ENCODE measurements around the gene EXTL1.

The EXTL1 gene

DNA sequence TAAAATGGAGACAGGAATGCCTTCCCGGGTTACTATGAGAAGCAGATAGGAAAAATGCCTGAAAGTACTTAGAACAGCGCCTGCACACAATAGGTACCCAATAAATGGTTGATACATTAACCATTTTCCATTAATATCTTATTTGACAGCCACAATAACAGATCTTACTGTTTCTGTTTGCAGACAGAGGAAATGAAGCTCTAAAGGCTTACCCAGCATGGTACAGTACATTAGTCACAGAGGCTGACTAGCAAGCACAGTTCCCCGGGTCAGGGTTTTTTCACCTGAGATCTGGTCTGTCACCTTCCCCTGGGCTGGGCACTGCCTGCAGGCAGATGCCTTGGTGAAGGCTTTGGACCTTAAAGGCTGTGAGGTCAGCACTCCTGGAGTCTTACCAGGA lies 43.0 kb downstream of the EXTL1 start:
- Mint-ChIP-seq H3K4me3 (no peak overlapping the region), H3K9me3 (no peaks in the 10 kb centered on the region), H3K27me3 (peaks cover 3% of the 10 kb centered on the region)

GRCh38 chr1:26066160-26066559 lies 44.6 kb downstream of the EXTL1 start:
- H3K9me3 Mint-ChIP-seq = no peaks in the 10 kb centered on the region

More for the DNA sequence above, 43.0 kb downstream of the EXTL1 start:
- no peaks in the 10 kb centered on the region for H3K36me3 Mint-ChIP-seq
- H3K4me1 Mint-ChIP-seq = no peaks in the 10 kb centered on the region
- H3K27ac Mint-ChIP-seq = no peak overlapping the region

GRCh38 chr1:26066857-26067256 lies 45.3 kb downstream of the EXTL1 start:
- H3K4me1 Mint-ChIP-seq = no peaks in the 10 kb centered on the region
- no peaks in the 10 kb centered on the region for H3K27me3 Mint-ChIP-seq
- H3K27ac Mint-ChIP-seq = no peak overlapping the region
- H3K9me3 Mint-ChIP-seq = no peaks in the 10 kb centered on the region
- no peak overlapping the region for H3K4me3 Mint-ChIP-seq
- H3K36me3 Mint-ChIP-seq = no peaks in the 10 kb centered on the region

More at GRCh38 chr1:26066160-26066559, 44.6 kb downstream of the EXTL1 start:
- no peaks in the 10 kb centered on the region for H3K4me1 Mint-ChIP-seq
- no peaks in the 10 kb centered on the region for H3K36me3 Mint-ChIP-seq
- H3K4me3 Mint-ChIP-seq = no peak overlapping the region
- no peaks in the 10 kb centered on the region for H3K27me3 Mint-ChIP-seq
- no peak overlapping the region for H3K27ac Mint-ChIP-seq

DNA sequence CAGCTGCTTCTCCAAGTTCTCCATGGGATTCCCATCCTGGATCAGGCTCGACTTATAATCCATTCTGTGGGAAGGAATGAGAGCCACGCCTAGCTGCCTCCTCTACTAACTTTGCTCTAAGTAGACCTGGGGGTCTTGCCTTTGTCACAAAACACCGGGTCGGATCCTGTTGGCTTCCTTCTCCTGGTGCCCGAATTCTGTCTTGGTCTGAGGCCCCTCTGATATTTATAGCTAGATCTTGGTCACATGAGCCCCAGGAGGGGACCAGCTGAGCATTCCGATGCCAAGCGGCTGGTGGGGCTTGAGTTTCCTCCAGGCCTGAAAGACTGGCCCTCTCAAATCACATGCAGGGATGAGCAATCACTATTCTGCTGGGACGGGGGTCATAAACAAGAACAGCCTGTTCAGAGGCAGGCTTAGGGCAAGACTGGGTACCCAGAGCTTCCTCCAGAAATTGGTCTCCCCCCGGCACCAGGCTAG lies 45.9 kb downstream of the EXTL1 start, which contains the start of gene TRIM63:
Gene TRIM63, minus strand, starts transcription at position 199 of the 480 bp plus-strand sequence. Its CDS starts 136 bp downstream, at position 63.
- Mint-ChIP-seq H3K9me3 (no peaks in the 10 kb centered on the region), H3K4me3 (no peak within 1 kb of the TSS), H3K27me3 (no peaks in the 10 kb centered on the region), H3K36me3 (no peaks in the 10 kb centered on the region), H3K27ac (no peak within 1 kb of the TSS), H3K4me1 (no peaks in the 10 kb centered on the region)

GRCh38 chr1:26069941-26070295 lies 48.3 kb downstream of the EXTL1 start:
- no peaks in the 10 kb centered on the region for H3K4me1 Mint-ChIP-seq
- no peak overlapping the region for H3K27ac Mint-ChIP-seq
- H3K27me3 Mint-ChIP-seq = no peaks in the 10 kb centered on the region
- no peaks in the 10 kb centered on the region for H3K9me3 Mint-ChIP-seq
- no peaks in the 10 kb centered on the region for H3K36me3 Mint-ChIP-seq
- no peak overlapping the region for H3K4me3 Mint-ChIP-seq

DNA sequence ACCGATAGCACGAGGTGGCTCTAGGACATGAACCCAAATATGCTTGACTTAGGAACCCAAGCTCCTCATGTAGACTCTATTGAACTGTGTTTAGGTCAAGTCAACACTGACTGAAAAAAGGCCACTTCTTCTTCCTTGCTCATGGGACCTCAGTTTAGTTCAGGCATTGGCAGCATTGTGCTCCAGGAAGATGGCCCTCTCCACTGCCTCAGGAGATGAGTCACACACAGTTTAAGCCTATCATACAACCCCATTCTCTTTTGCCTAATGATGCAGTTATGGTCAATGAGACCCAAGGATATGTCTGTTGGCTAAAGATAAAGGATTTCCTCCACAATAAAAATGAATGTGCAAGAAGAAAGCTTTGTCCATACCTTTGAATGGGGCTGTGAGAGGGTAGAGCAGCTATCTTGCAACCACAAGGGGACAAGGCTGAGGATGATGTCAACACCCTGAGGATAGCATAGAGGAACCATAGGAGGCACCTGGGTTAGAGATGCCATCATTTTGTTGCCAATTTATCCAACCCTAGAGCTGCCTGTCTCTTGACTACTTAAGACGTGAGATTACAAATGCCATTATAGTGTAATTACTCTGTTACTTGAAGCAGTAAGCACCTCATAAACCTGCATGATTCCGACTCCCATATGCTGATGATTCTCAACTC lies 48.9 kb downstream of the EXTL1 start:
- Mint-ChIP-seq H3K36me3 (no peaks in the 10 kb centered on the region), H3K4me3 (no peak overlapping the region), H3K4me1 (peaks cover under 1% of the 10 kb centered on the region), H3K27me3 (no peaks in the 10 kb centered on the region), H3K27ac (no peak overlapping the region), H3K9me3 (no peaks in the 10 kb centered on the region)

DNA sequence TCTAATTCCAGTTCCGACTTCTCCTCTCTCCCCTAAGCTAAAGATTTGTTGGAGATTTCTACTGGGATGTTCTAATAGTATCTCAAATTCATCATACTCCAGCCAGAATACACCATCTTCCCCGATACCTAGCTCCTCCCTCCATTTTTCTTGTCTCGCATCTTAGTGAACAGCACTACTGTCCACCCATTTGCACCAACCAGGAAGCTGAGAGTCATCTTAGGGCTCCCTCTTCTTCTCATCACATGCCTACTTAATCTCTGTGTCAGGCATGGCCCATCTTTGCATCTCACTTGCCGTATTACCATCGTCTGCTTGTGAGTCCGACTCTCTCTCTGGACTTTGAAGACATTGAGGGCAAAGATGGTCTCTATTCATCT lies 49.4 kb downstream of the EXTL1 start:
- Mint-ChIP-seq H3K36me3 (no peaks in the 10 kb centered on the region), H3K9me3 (no peaks in the 10 kb centered on the region), H3K27me3 (no peaks in the 10 kb centered on the region), H3K4me3 (no peak overlapping the region), H3K4me1 (peaks cover 6% of the 10 kb centered on the region), H3K27ac (no peak overlapping the region)

GRCh38 chr1:26072305-26072704 lies 50.7 kb downstream of the EXTL1 start:
- H3K36me3 Mint-ChIP-seq = no peaks in the 10 kb centered on the region
- no peak overlapping the region for H3K4me3 Mint-ChIP-seq
- H3K27me3 Mint-ChIP-seq = peaks cover 2% of the 10 kb centered on the region
- peaks cover 7% of the 10 kb centered on the region for H3K4me1 Mint-ChIP-seq
- H3K9me3 Mint-ChIP-seq = no peaks in the 10 kb centered on the region
- H3K27ac Mint-ChIP-seq = no peak overlapping the region

DNA sequence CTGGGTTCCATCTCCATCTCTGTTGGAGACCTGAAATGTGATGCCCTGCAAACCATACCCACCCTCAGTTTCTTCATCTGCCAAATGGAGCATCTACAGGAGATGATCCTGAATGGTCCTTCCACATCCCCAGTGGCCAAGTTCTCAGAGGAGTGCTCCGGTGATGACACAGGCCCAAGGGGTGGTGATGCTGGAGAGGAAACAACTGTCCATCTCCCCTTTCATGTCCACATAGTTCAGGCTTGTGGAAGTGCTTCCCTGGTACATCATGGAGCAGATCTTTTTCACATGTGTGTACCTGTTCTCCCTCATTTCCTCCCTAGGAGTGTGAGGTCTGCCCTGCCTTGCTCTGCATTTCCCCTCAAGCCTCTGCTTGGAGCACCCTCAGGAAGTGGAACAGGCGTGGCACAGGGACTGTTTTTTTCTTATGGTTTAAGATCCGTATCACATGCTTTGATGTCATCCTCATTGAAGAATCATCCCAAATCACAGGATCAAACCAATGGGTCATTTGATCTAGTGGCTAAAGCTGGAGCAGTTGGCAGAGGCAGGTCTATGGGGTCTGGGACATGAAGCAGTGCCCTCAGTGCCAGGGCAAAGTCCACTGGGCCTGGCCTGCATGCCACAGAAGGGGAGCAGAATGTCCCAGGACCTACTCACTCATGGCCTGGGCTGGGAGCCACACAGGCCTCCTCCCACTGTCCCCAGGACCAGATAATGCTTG lies 54.0 kb downstream of the EXTL1 start:
- Mint-ChIP-seq H3K4me1 (peaks cover 7% of the 10 kb centered on the region), H3K27me3 (peaks cover 2% of the 10 kb centered on the region), H3K9me3 (no peaks in the 10 kb centered on the region), H3K4me3 (no peak overlapping the region), H3K27ac (no peak overlapping the region), H3K36me3 (no peaks in the 10 kb centered on the region)

DNA sequence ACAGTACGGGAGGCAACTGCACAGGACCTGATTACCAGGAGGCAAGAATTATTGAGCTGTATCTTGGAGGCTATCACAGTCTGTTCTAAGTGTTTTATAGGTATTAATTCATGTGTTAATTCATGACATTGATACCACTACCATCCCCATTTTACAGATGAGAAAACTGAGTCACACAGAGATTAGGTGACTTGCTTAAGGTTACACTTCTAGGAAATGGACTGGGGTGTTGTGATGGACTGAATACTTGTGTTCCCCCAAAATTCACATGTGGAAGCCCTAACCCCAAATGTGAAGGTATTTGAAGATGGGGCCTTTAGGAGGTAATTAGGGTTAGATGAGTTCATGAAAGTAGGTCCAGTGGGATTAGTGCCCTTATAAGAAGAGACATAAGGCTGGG lies 55.9 kb downstream of the EXTL1 start:
- H3K36me3 Mint-ChIP-seq = no peaks in the 10 kb centered on the region
- peaks cover 2% of the 10 kb centered on the region for H3K27me3 Mint-ChIP-seq
- H3K4me3 Mint-ChIP-seq = no peak overlapping the region
- no peak overlapping the region for H3K27ac Mint-ChIP-seq
- H3K9me3 Mint-ChIP-seq = no peaks in the 10 kb centered on the region
- H3K4me1 Mint-ChIP-seq = peaks cover 7% of the 10 kb centered on the region

DNA sequence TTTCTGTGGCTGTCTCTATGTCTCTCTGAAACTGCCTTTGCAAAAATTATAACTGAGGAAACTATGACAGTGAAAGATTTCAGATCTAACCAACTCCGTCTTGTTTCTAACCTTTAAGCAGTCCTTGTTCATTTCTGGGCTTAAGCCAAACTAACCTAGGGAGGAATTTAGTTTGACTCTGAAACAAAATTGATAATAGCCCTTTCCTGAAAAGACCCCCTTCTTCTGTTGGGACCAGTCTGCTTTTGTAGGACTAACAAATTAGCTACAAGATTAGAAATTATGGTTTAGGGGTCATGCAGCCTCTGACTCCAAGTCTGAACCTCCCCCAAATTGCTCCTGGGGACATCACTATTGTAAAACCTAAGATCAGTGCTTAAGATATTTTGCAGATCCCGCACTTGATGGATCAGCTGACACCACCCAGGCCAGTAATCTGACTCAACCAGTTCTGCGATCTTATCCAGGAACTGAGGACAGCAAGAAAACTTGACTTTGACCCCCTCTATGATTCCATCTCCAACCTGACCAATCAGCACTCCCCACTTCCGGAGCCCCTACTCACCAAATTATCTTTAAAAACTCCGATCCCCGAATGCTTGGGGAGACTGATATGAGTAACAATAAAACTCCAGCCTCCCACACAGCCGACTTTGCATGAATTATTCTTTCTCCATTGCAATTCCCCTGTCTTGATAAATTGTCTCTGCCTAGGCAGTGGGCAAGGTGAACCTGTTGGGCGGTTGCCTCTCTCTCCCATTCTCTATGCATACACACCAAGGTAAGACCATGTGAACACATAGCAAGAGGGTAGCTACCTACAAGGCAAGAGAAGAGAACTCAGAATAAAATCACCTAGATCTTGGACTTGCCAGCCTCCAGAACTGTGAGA lies 57.0 kb downstream of the EXTL1 start:
- Mint-ChIP-seq H3K36me3 (no peaks in the 10 kb centered on the region), H3K27ac (no peak overlapping the region), H3K27me3 (peaks cover 2% of the 10 kb centered on the region), H3K9me3 (no peaks in the 10 kb centered on the region), H3K4me1 (peaks cover 7% of the 10 kb centered on the region), H3K4me3 (no peak overlapping the region)

GRCh38 chr1:26079178-26079563 lies 57.6 kb downstream of the EXTL1 start:
- H3K4me1 Mint-ChIP-seq = peaks cover 7% of the 10 kb centered on the region
- peaks cover 3% of the 10 kb centered on the region for H3K27me3 Mint-ChIP-seq
- no peak overlapping the region for H3K4me3 Mint-ChIP-seq
- no peak overlapping the region for H3K27ac Mint-ChIP-seq
- H3K36me3 Mint-ChIP-seq = no peaks in the 10 kb centered on the region
- H3K9me3 Mint-ChIP-seq = no peaks in the 10 kb centered on the region

GRCh38 chr1:26079960-26080814 lies 58.6 kb downstream of the EXTL1 start:
- Mint-ChIP-seq H3K27ac (no peak overlapping the region), H3K4me3 (no peak overlapping the region), H3K4me1 (peaks cover 7% of the 10 kb centered on the region), H3K36me3 (no peaks in the 10 kb centered on the region), H3K27me3 (peaks cover 3% of the 10 kb centered on the region), H3K9me3 (no peaks in the 10 kb centered on the region)

GRCh38 chr1:26081267-26082019 lies 59.9 kb downstream of the EXTL1 start:
- no peak overlapping the region for H3K4me3 Mint-ChIP-seq

More at GRCh38 chr1:26081267-26082019, 59.9 kb downstream of the EXTL1 start:
- Mint-ChIP-seq H3K9me3 (no peaks in the 10 kb centered on the region), H3K27me3 (peaks cover 6% of the 10 kb centered on the region), H3K36me3 (no peaks in the 10 kb centered on the region), H3K27ac (no peak overlapping the region), H3K4me1 (no peaks in the 10 kb centered on the region)

Measured in activated naive CD4-positive, alpha-beta T cell treated with anti-CD3 and anti-CD28 coated beads, Interleukin-2, amount 50 U/mL, for 24 hours (primary cell).